MM.1S (cell line): Measurements from ENCODE around the gene ALDH9A1.

Source experiments
- DNase-seq: peaks from one replicate; pipeline ENCODE4 v3.0.0-alpha.2; 2015
- H2AFZ ChIP-seq: fragments of 300-600 bp; sonication (generic); 2 replicates; pipeline ENCODE4 v1.6.0; 2016; ENCODE audit warnings: antibody characterized with exemption, low read length
- H3F3A ChIP-seq: fragments of 300-600 bp; sonication (generic); 2 replicates; pipeline ENCODE4 v1.6.1; 2016; ENCODE audit warnings: mild to moderate bottlenecking, antibody characterized with exemption, low read length, moderate library complexity, mixed read lengths; ENCODE audit not compliant: insufficient read depth
- H3K27ac ChIP-seq: fragments of 300-600 bp; sonication (generic); 2 replicates; pipeline ENCODE4 v1.5.1; 2016; ENCODE audit warnings: mild to moderate bottlenecking, low read length
- H3K27me3 ChIP-seq: fragments of 300-600 bp; sonication (generic); replicated peaks from 2 replicates; pipeline ENCODE4 v1.6.0; 2016; ENCODE audit warnings: low read length; ENCODE audit not compliant: insufficient read depth
- H3K36me3 ChIP-seq: fragments of 300-600 bp; sonication (generic); replicated peaks from 2 replicates; pipeline ENCODE4 v1.6.1; 2016; ENCODE audit warnings: mild to moderate bottlenecking, low read length, mixed read lengths; ENCODE audit not compliant: insufficient read depth
- H3K4me1 ChIP-seq: fragments of 300-600 bp; sonication (generic); 2 replicates; pipeline ENCODE4 v1.6.1; 2016; ENCODE audit warnings: low read length, mixed read lengths
- H3K4me2 ChIP-seq: fragments of 300-600 bp; sonication (generic); 2 replicates; pipeline ENCODE4 v1.6.0; 2016; ENCODE audit warnings: low read depth, low read length
- H3K4me3 ChIP-seq: fragments of 300-600 bp; sonication (generic); 2 replicates; pipeline ENCODE4 v1.5.1; 2016; ENCODE audit warnings: low read length, mixed read lengths
- H3K79me2 ChIP-seq: fragments of 300-600 bp; sonication (generic); 2 replicates; pipeline ENCODE4 v1.6.1; 2016; ENCODE audit warnings: mixed run types, low read length, mixed read lengths
- H3K9ac ChIP-seq: fragments of 300-600 bp; sonication (generic); 2 replicates; pipeline ENCODE4 v1.6.1; 2016; ENCODE audit warnings: low read length, mixed read lengths
- H3K9me2 ChIP-seq: fragments of 300-600 bp; sonication (generic); replicated peaks from 2 replicates; pipeline ENCODE4 v1.6.1; 2016; ENCODE audit warnings: mild to moderate bottlenecking, low read length, mixed read lengths; ENCODE audit not compliant: insufficient read depth
- H3K9me3 ChIP-seq: fragments of 300-600 bp; sonication (generic); replicated peaks from 2 replicates; pipeline ENCODE4 v1.6.1; 2016; ENCODE audit warnings: mild to moderate bottlenecking, low read length, mixed read lengths; ENCODE audit not compliant: insufficient read depth
- H4K20me1 ChIP-seq: fragments of 300-600 bp; sonication (generic); 2 replicates; pipeline ENCODE4 v1.6.1; 2016; ENCODE audit warnings: mild to moderate bottlenecking, low read length, moderate library complexity, mixed read lengths; ENCODE audit not compliant: insufficient read depth
- CTCF ChIP-seq: fragments of 300-600 bp; sonication (generic); IDR thresholded peaks from 2 replicates; pipeline ENCODE4 v1.5.1; 2016; ENCODE audit warnings: antibody characterized with exemption, low read length, mixed read lengths
- EZH2 ChIP-seq: fragments of 300-600 bp; sonication (generic); optimal IDR thresholded peaks from 2 replicates; pipeline ENCODE3; 2017; ENCODE audit warnings: low read depth, mild to moderate bottlenecking, antibody characterized with exemption, low read length, mixed read lengths
- EZH2phosphoT487 ChIP-seq: fragments of 300-600 bp; sonication (generic); IDR thresholded peaks from 2 replicates; pipeline ENCODE4 v1.6.1; 2018; ENCODE audit warnings: antibody characterized with exemption, low read length

ALDH9A1 gene

GRCh38 chr1:165632152-165632469 is 66.3 kb downstream of the ALDH9A1 start:
- Histone ChIP-seq H3K9me2 (no peaks in the 10 kb centered on the region), H3K4me1 (peaks cover 5% of the 10 kb centered on the region), H3K9me3 (no peaks in the 10 kb centered on the region), H4K20me1 (no peaks in the 10 kb centered on the region), H3K4me2 (peak overlapping the region; percentile 86), H2AFZ (peak overlapping the region; percentile 88), H3K79me2 (peaks cover 25% of the 10 kb centered on the region), H3K9ac (peak overlapping the region; percentile 77; the same call in 1 of the 2 replicates), H3F3A (peaks cover 21% of the 10 kb centered on the region), H3K27me3 (no peaks in the 10 kb centered on the region), H3K4me3 (peak overlapping the region; percentile 77), H3K27ac (no peak overlapping the region), H3K36me3 (no peaks in the 10 kb centered on the region)
- no peak for DNase-seq
- TF ChIP-seq EZH2 = no peak
- TF ChIP-seq EZH2phosphoT487 = no peak
- no peak for TF ChIP-seq CTCF

- Histone ChIP-seq H3F3A (peaks cover 21% of the 10 kb centered on the region), H2AFZ (peak overlapping the region; percentile 88), H3K9me2 (no peaks in the 10 kb centered on the region), H3K27ac (peak overlapping the region; percentile 86; the same call in 1 of the 2 replicates), H3K4me1 (peaks cover 5% of the 10 kb centered on the region), H3K4me2 (peak overlapping the region; percentile 86), H3K36me3 (no peaks in the 10 kb centered on the region), H3K27me3 (no peaks in the 10 kb centered on the region), H4K20me1 (no peaks in the 10 kb centered on the region), H3K4me3 (peak overlapping the region; percentile 77), H3K9ac (peak overlapping the region; percentile 77; the same call in 1 of the 2 replicates), H3K79me2 (peaks cover 25% of the 10 kb centered on the region), H3K9me3 (no peaks in the 10 kb centered on the region)
- peak; percentile 45 for DNase-seq
- no peak for TF ChIP-seq EZH2
- no peak for TF ChIP-seq CTCF
- no peak for TF ChIP-seq EZH2phosphoT487
Measured at GRCh38 chr1:165631342-165632151, 66.8 kb downstream of the ALDH9A1 start.

DNA sequence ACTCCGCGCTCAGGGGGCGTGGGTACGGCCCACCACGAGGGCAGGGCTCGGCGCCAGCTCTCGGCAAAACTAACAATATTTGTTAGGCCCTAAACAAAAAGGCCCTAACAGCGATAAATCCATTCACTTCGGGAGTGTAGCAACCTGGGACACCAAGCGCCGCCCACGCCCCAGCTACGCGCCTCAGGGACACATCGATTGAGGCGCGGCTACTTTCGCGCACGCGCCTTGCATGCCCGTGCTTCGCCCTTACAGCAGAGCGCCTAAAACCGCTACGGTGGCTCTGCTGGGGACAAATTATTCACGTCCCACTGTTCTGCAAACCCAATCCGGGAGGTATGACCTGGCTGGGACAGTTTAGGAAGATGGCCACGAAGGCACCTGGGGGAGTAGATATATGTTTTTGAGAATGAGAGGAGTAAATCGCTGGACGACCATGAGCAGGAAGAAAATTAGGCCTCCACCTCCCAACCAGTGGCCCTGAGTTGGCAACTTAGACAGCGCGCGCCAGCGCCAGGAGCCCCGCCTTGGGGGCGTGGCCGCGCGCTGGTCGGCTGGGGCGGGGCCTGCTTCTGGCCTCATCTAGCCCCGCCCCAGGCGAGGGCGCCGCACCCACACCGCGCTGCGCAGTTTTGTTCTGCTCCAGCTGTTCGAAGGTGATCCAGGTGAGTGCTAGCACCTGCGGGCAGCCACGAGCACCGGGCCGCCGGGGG is 67.6 kb downstream of the ALDH9A1 start, which contains the start of gene MGST3:
Gene MGST3 (plus strand): TSS at position 606 of the 713 bp plus-strand sequence. CDS start 18,614 bp downstream, outside the sequence.
- no peaks in the 10 kb centered on the region for H3K9me2 ChIP-seq
- no peaks in the 10 kb centered on the region for H3K27me3 ChIP-seq
- peak within 1 kb of the TSS; percentile 77 for H3K9ac ChIP-seq
- H3K9me3 ChIP-seq = no peaks in the 10 kb centered on the region
- peak within 1 kb of the TSS; percentile 86 for H3K4me2 ChIP-seq
- TF ChIP-seq CTCF = no peak
- no peak for TF ChIP-seq EZH2phosphoT487
- no peak for TF ChIP-seq EZH2
- H2AFZ ChIP-seq = peak within 1 kb of the TSS; percentile 88
- peaks cover 21% of the 10 kb centered on the region for H3F3A ChIP-seq
- peaks cover 5% of the 10 kb centered on the region for H3K4me1 ChIP-seq
- peak within 1 kb of the TSS; percentile 77 for H3K4me3 ChIP-seq
- peaks cover 23% of the 10 kb centered on the region for H3K79me2 ChIP-seq
- peak within 1 kb of the TSS; percentile 86 for H3K27ac ChIP-seq
- H4K20me1 ChIP-seq = no peaks in the 10 kb centered on the region
- no peaks in the 10 kb centered on the region for H3K36me3 ChIP-seq
- DNase-seq = peak; percentile 100
